ENCODE results near the gene ZBTB37. TPM values are rescaled to one million over a fixed set of nuclear protein-coding genes. Genes with fewer than 3 reads are reported as not detected.
"Not testable (repeated sequence)": the region's sequence is repeated elsewhere in the genome, so short reads cannot be mapped to it uniquely, and the experiment has no call there.

Gene ZBTB37
- 5.2 and 5.4 TPM in 2 replicates for total RNA-seq (2014; rRNA removed; shearing (Covaris generic))

- Histone ChIP-seq H3K4me3 (peak within 1 kb of the TSS; percentile 87), H3K9me3 (replicated peaks) (no peaks in the 10 kb centered on the region), H3K27ac (peak within 1 kb of the TSS; percentile 84), H3K36me3 (peaks cover 42% of the 10 kb centered on the region), H3K27me3 (no peaks in the 10 kb centered on the region), H3K4me1 (peaks cover 25% of the 10 kb centered on the region)
- peak; percentile 86 to 88 for DNase-seq
These were observed at the start of gene ZBTB37 for GRCh38 chr1:173868266-173869020. Gene ZBTB37 (plus strand): TSS chr1:173868380. CDS start chr1:173870226, 1,846 bp downstream.

DNA sequence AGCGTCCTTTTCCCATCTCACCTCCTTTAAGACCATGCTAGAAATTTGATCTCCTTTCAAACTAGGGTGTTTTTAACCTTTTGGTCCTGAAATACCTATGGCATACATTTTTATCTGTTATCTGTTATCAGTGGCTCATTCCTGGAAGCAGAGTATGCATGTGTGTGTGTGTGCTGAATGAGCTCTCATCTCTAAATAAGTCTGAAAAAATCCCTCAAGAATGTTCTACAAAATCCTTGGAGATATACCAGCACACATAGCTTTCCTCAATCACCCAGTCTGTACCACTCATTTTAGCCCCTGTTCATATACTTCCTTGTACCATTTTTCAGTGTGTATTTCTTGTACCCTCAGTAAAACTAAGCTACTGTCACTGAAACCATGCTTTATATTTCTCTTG is 49.7 kb upstream of the ZBTB37 start:
- no peaks in the 10 kb centered on the region for H3K27me3 ChIP-seq
- H3K4me3 ChIP-seq = no peak overlapping the region
- no peaks in the 10 kb centered on the region for H3K9me3 ChIP-seq (replicated peaks)
- H3K4me1 ChIP-seq = no peaks in the 10 kb centered on the region
- DNase-seq = no peak
- H3K36me3 ChIP-seq = peaks cover 20% of the 10 kb centered on the region
- no peak overlapping the region for H3K27ac ChIP-seq

GRCh38 chr1:173821680-173822079 is 46.5 kb upstream of the ZBTB37 start:
- Histone ChIP-seq H3K9me3 (replicated peaks) (no peaks in the 10 kb centered on the region), H3K4me3 (no peak overlapping the region), H3K4me1 (no peaks in the 10 kb centered on the region), H3K27me3 (no peaks in the 10 kb centered on the region), H3K27ac (no peak overlapping the region), H3K36me3 (peaks cover 20% of the 10 kb centered on the region)
- DNase-seq = no peak

- DNase-seq = no peak
- no peaks in the 10 kb centered on the region for H3K9me3 ChIP-seq (replicated peaks)
- peaks cover 7% of the 10 kb centered on the region for H3K36me3 ChIP-seq
- H3K4me3 ChIP-seq = peak overlapping the region; percentile 68
- H3K27me3 ChIP-seq = no peaks in the 10 kb centered on the region
- no peaks in the 10 kb centered on the region for H3K4me1 ChIP-seq
- peak overlapping the region; percentile 92 for H3K27ac ChIP-seq
These were observed 44.3 kb upstream of the ZBTB37 start for GRCh38 chr1:173823781-173824314.

DNA sequence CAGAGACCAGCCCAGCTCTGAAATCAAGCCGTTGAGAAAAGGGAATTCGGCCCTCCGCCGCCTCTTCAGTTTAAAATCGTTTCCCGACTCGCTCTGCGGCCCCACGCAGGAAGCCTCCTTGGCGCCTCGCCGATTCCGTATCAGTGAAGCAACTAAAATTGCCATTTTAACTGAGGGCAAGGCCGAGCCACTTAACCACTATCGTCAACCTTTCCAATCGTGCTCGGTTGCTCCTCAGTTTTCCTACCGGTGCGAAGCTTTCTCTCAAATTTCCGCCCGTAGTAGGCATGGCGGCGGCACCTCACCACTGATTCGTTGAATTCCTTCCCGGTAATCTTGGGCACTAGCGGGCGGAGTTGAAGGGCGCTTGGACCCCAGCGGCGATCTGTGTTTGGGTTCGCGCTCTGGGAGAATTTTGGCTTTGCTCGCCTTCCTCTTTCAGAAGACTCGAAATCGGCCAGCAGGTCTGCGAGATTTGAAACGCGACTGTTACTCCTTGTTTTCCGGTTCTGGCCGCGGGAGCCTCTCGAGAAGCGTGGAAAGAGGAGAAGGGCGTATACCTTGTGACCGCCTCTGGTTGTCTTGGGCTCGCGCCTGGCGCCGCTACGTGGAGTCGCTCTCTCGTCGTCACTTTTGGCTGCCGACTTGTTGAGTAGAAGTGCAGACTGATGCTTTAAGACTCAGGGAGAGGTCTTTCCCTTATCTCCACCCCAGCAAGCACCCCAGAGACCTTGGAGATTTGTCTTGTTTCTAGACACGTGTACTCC is 43.7 kb upstream of the ZBTB37 start, which contains the start of the genes CENPL and DARS2:
Gene CENPL, minus strand, starts transcription at position 569 of the 767 bp plus-strand sequence. CDS start 13,584 bp downstream, outside the sequence.
Gene DARS2, plus strand, starts transcription at position 359 of the 767 bp plus-strand sequence. CDS start 557 bp downstream, outside the sequence.
- Histone ChIP-seq H3K4me1 (no peaks in the 10 kb centered on the region), H3K27ac (peak within 1 kb of the TSS; percentile 92), H3K36me3 (peaks cover 3% of the 10 kb centered on the region), H3K4me3 (peak within 1 kb of the TSS; percentile 68), H3K27me3 (no peaks in the 10 kb centered on the region), H3K9me3 (replicated peaks) (no peaks in the 10 kb centered on the region)
- DNase-seq = peak; percentile 94 to 97

- Histone ChIP-seq H3K4me1 (no peaks in the 10 kb centered on the region), H3K27ac (no peak overlapping the region), H3K9me3 (replicated peaks) (no peaks in the 10 kb centered on the region), H3K27me3 (no peaks in the 10 kb centered on the region), H3K36me3 (peaks cover 9% of the 10 kb centered on the region; the same call in 1 of the 2 replicates), H3K4me3 (no peak overlapping the region)
- no peak for DNase-seq
These were observed 40.6 kb upstream of the ZBTB37 start for GRCh38 chr1:173827611-173828010.

GRCh38 chr1:173832748-173833147 is 35.4 kb upstream of the ZBTB37 start:
- no peak overlapping the region for H3K4me3 ChIP-seq
- no peaks in the 10 kb centered on the region for H3K27me3 ChIP-seq
- H3K9me3 ChIP-seq (replicated peaks) = no peaks in the 10 kb centered on the region
- H3K27ac ChIP-seq = no peak overlapping the region
- DNase-seq = no peak
- no peaks in the 10 kb centered on the region for H3K4me1 ChIP-seq
- H3K36me3 ChIP-seq = peaks cover 24% of the 10 kb centered on the region

- Histone ChIP-seq H3K27ac (no peak overlapping the region), H3K9me3 (replicated peaks) (no peaks in the 10 kb centered on the region), H3K4me3 (no peak overlapping the region), H3K27me3 (no peaks in the 10 kb centered on the region), H3K4me1 (no peaks in the 10 kb centered on the region), H3K36me3 (peaks cover 47% of the 10 kb centered on the region)
- DNase-seq = no peak
These were observed 16.1 kb upstream of the ZBTB37 start for GRCh38 chr1:173852105-173852504.

GRCh38 chr1:173853074-173853473 is 15.1 kb upstream of the ZBTB37 start:
- Histone ChIP-seq H3K27ac (no peak overlapping the region), H3K9me3 (replicated peaks) (no peaks in the 10 kb centered on the region), H3K36me3 (peaks cover 53% of the 10 kb centered on the region), H3K4me3 (no peak overlapping the region), H3K27me3 (no peaks in the 10 kb centered on the region), H3K4me1 (no peaks in the 10 kb centered on the region)
- no peak for DNase-seq

DNA sequence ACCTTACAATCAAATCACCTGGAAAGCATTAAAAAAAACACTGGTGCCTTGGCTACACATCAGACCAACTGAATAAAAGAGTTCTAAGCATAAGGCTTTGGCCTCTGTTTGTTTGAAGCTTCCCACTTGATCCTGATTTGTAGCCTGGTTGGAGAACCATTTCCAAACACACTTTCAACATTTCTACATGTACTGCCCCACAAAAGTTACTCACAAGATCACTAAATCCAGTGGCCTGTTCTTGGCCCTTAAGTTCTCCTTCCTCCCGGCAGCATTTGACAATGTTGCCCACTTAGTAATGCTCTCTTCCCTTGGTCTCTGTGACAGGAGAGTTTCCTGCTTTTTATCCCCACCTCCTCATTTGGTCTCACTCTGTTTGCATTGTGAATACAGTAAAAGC is 12.2 kb upstream of the ZBTB37 start:
- no peaks in the 10 kb centered on the region for H3K4me1 ChIP-seq
- no peak for DNase-seq
- no peaks in the 10 kb centered on the region for H3K9me3 ChIP-seq (replicated peaks)
- no peak overlapping the region for H3K4me3 ChIP-seq
- H3K27me3 ChIP-seq = no peaks in the 10 kb centered on the region
- peaks cover 64% of the 10 kb centered on the region for H3K36me3 ChIP-seq
- H3K27ac ChIP-seq = no peak overlapping the region

DNA sequence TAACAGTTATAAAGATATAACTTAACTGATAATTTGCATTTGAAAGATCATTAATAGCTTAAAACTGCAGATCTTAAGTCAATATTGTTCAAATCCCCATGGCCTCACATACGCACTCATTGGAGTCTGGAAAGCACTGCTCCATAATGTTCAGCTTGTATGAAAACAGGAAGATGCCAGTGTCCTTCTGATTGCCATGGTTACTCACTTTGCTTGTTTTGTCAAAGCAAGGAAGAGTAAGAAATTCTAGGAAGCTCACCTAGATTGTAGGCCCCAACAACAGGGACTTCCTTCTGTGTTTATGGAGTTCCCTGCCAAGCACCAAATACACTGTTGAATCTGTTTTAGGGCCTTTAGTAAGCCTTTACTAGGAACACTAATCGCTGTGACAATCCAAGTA is 11.3 kb upstream of the ZBTB37 start:
- Histone ChIP-seq H3K4me1 (no peaks in the 10 kb centered on the region), H3K9me3 (replicated peaks) (no peaks in the 10 kb centered on the region), H3K36me3 (peaks cover 60% of the 10 kb centered on the region), H3K27me3 (no peaks in the 10 kb centered on the region), H3K4me3 (no peak overlapping the region), H3K27ac (no peak overlapping the region)
- no peak for DNase-seq

GRCh38 chr1:173857363-173857917 is 10.7 kb upstream of the ZBTB37 start:
- Histone ChIP-seq H3K27me3 (no peaks in the 10 kb centered on the region), H3K36me3 (peaks cover 63% of the 10 kb centered on the region), H3K27ac (no peak overlapping the region), H3K9me3 (replicated peaks) (no peaks in the 10 kb centered on the region), H3K4me3 (no peak overlapping the region), H3K4me1 (no peaks in the 10 kb centered on the region)
- DNase-seq = no peak

GRCh38 chr1:173859547-173859946 is 8.6 kb upstream of the ZBTB37 start:
- H3K4me1 ChIP-seq; H3K9me3 ChIP-seq (replicated peaks); DNase-seq; H3K27me3 ChIP-seq; H3K27ac ChIP-seq; H3K4me3 ChIP-seq: not testable (repeated sequence)
- peaks cover 67% of the 10 kb centered on the region for H3K36me3 ChIP-seq

DNA sequence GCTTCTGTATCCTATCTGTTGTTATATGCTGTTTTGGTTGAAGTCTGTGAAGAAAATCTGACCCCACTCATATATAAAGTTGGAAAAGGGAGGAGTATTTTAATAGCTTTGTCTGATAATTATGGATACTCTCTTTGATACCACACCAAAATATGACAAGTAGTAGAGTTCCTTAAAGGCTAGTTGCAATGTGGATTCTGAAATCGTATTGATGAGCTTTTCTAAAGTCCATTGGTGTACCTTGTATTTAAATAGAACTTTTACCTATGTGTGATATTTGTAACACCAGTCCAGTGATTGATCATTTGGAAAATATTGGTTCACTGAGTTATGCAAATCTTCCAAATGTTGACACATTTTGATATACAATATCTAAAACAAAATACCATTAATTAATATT is 8.1 kb upstream of the ZBTB37 start:
- Histone ChIP-seq H3K4me1 (peaks cover 7% of the 10 kb centered on the region), H3K27ac (no peak overlapping the region), H3K36me3 (peaks cover 69% of the 10 kb centered on the region), H3K9me3 (replicated peaks) (no peaks in the 10 kb centered on the region), H3K27me3 (no peaks in the 10 kb centered on the region), H3K4me3 (no peak overlapping the region)
- DNase-seq = no peak

- H3K36me3 ChIP-seq = peaks cover 72% of the 10 kb centered on the region
These were observed 6.4 kb upstream of the ZBTB37 start for GRCh38 chr1:173861731-173862145.

More at GRCh38 chr1:173861731-173862145, 6.4 kb upstream of the ZBTB37 start:
- Histone ChIP-seq H3K27ac (no peak overlapping the region), H3K9me3 (replicated peaks) (no peaks in the 10 kb centered on the region), H3K4me3 (no peak overlapping the region), H3K27me3 (no peaks in the 10 kb centered on the region), H3K4me1 (peaks cover 15% of the 10 kb centered on the region)
- peak in 1 of 2 experiments; percentile 45 for DNase-seq

Measured in SJCRH30 (cell line).